Peyer's patch (tissue), 4 donors: ENCODE measurements around the gene GCC1.

Source experiments
- CTCF ChIP-seq, 6 experiments: fragments of 450-650 bp in 4 of 6; fragments of 200-600 bp in 2 of 6; sonication (generic) in 1 of 6; IDR thresholded peaks; one replicate each; pipeline ENCODE4 v1.5.1; 2017 to 2019; ENCODE audit warnings: antibody characterized with exemption in 6 of 6, mild to moderate bottlenecking in 3 of 6, moderate library complexity in 1 of 6
- POLR2A ChIP-seq, 2 donors: fragments of 450-650 bp; IDR thresholded peaks; one replicate each; pipeline ENCODE4 v1.5.1; 2017; ENCODE audit warnings: antibody characterized with exemption in 2 of 2, mild to moderate bottlenecking in 2 of 2, moderate library complexity in 2 of 2

- TF ChIP-seq CTCF (IDR thresholded peaks at IDR 0.05), result no peak
- no peak for TF ChIP-seq POLR2A (IDR thresholded peaks at IDR 0.05)
Measured at GRCh38 chr7:127625331-127625730, 39.9 kb upstream of the GCC1 start.
